HCT116 (cell line): ENCODE results near the gene DCTD. TPM values are rescaled to one million over a fixed set of nuclear protein-coding genes. Genes with fewer than 3 reads are reported as not detected.

ENCODE experiments used
- ATAC-seq: fragments of 200-7000 bp; cut with Tn5 transposase; 2 replicates; pipeline ENCODE4 v1.9.1; 2020; ENCODE audit warnings: mild to moderate bottlenecking, moderate library complexity
- BruUV-seq: library from RNA; stranded (reverse); fragments of 400-500 nt; replicated peaks from 2 replicates; lab custom pipeline; 2021; lab: Mats Ljungman, UMichigan
- CTCF ChIA-PET: fragments of 300-600 bp; sonication (Branson Sonifier 250); formaldehyde crosslinking; loops from one replicate; lab custom pipeline; 2021; ENCODE audit warnings: antibody characterized with exemption; lab: Charles Lee
- POLR2A ChIA-PET: fragments of 300-600, 350-600 bp; sonication (Branson Sonifier 250); formaldehyde crosslinking; loops from one replicate; lab custom pipeline; 2021; ENCODE audit warnings: antibody characterized with exemption; lab: Charles Lee
- RAD21 ChIA-PET, 2 experiments: fragments of 300-600 bp; sonication (Branson Sonifier 250); formaldehyde crosslinking; loops; one replicate each; lab custom pipeline; 2023; ENCODE audit warnings: low total read pairs in 2 of 2; ENCODE audit not compliant: uncharacterized antibody in 2 of 2, unreplicated experiment in 2 of 2, low non-redundant PET in 1 of 2; lab: Charles Lee
- DNase-seq: peaks from one replicate; pipeline ENCODE4 v3.0.0-alpha.2; 2010; ENCODE audit warnings: low read depth, low spot score
- H2AFZ ChIP-seq: fragments of 200-600 bp; shearing (Covaris generic), sonication (generic); 2 replicates; pipeline ENCODE4 v1.6.1; 2017; ENCODE audit warnings: low read depth, mixed run types, mixed read lengths, antibody characterized with exemption, low read length; ENCODE audit not compliant: poor library complexity, severe bottlenecking
- H3K27ac ChIP-seq: 2 replicates; pipeline ENCODE4 v1.5.1; 2012; ENCODE audit warnings: low read depth, low read length
- H3K27me3 ChIP-seq: fragments of 200-600 bp; sonication (generic); 2 replicates; pipeline ENCODE4 v1.6.1; 2016; ENCODE audit warnings: mixed run types, low read length, mixed read lengths; ENCODE audit not compliant: insufficient read depth
- H3K36me3 ChIP-seq, 2 experiments: fragments of 200-500 bp in 1 of 2; fragments of 200-600 bp in 1 of 2; sonication (Bioruptor generic) in 1 of 2; sonication (generic) in 1 of 2; 2 replicates each; pipeline versions ENCODE4 v1.5.1 to v1.6.1; 2014 to 2016; ENCODE audit warnings: low read length in 2 of 2, inconsistent platforms in 1 of 2, mixed read lengths in 1 of 2, mixed run types in 1 of 2; ENCODE audit not compliant: insufficient read depth in 2 of 2, control insufficient read depth in 1 of 2
- H3K4me1 ChIP-seq, 2 experiments: fragments of 200-600 bp in 1 of 2; sonication (generic) in 1 of 2; 2 replicates each; pipeline versions ENCODE4 v1.5.1 to v1.6.1; 2012 to 2017; ENCODE audit warnings: low read length in 2 of 2, inconsistent platforms in 1 of 2, mild to moderate bottlenecking in 1 of 2, mixed read lengths in 1 of 2, mixed run types in 1 of 2, moderate library complexity in 1 of 2; ENCODE audit not compliant: insufficient read depth in 2 of 2, control insufficient read depth in 1 of 2
- H3K4me2 ChIP-seq: fragments of 200-600 bp; sonication (generic); 2 replicates; pipeline ENCODE4 v1.6.1; 2017; ENCODE audit warnings: mixed run types, low read length, mixed read lengths
- H3K4me3 ChIP-seq, 2 experiments: fragments of 200-600 bp in 1 of 2; sonication (generic) in 1 of 2; replicated peaks in 1 of 2; 2 replicates each; pipeline ENCODE4 v1.5.1; 2011 to 2016; ENCODE audit warnings: low read length in 2 of 2, control low read depth in 1 of 2, low read depth in 1 of 2, mild to moderate bottlenecking in 1 of 2, mixed read lengths in 1 of 2, mixed run types in 1 of 2
- H3K79me2 ChIP-seq: fragments of 200-600 bp; sonication (generic); 2 replicates; pipeline ENCODE4 v1.6.1; 2017; ENCODE audit warnings: mild to moderate bottlenecking, mixed run types, low read length, moderate library complexity, mixed read lengths; ENCODE audit not compliant: insufficient read depth
- H3K9ac ChIP-seq: fragments of 200-600 bp; sonication (generic); 2 replicates; pipeline ENCODE4 v1.6.1; 2016; ENCODE audit warnings: low read length, mixed read lengths
- H3K9me2 ChIP-seq: fragments of 200-600 bp; sonication (generic), shearing (Covaris generic); 2 replicates; pipeline ENCODE4 v1.6.1; 2017; ENCODE audit warnings: mixed run types, mild to moderate bottlenecking, moderate library complexity; ENCODE audit not compliant: insufficient read depth
- H3K9me3 ChIP-seq, 2 experiments: fragments of 200-500 bp in 1 of 2; fragments of 200-600 bp in 1 of 2; sonication (Bioruptor generic) in 1 of 2; sonication (generic) in 1 of 2; 2 replicates each; pipeline ENCODE4 v1.6.1; 2014 to 2017; ENCODE audit warnings: low read length in 2 of 2, mixed read lengths in 2 of 2, inconsistent platforms in 1 of 2, low read depth in 1 of 2, mild to moderate bottlenecking in 1 of 2, mixed run types in 1 of 2, moderate library complexity in 1 of 2; ENCODE audit not compliant: control insufficient read depth in 1 of 2, insufficient read depth in 1 of 2
- H4K20me1 ChIP-seq: fragments of 200-600 bp; sonication (generic), shearing (Covaris generic); 2 replicates; pipeline ENCODE4 v1.6.1; 2017; ENCODE audit warnings: mixed run types, mild to moderate bottlenecking, moderate library complexity; ENCODE audit not compliant: insufficient read depth
- CEBPB ChIP-seq: IDR thresholded peaks from 2 replicates; pipeline ENCODE4 v1.6.1; 2012; ENCODE audit warnings: low read depth
- EGR1 ChIP-seq: IDR thresholded peaks from 2 replicates; pipeline ENCODE4 v1.6.1; 2012; ENCODE audit warnings: low read depth
- ELF1 ChIP-seq: IDR thresholded peaks from 2 replicates; pipeline ENCODE4 v1.6.1; 2012; ENCODE audit warnings: low read depth, borderline replicate concordance
- EZH2 ChIP-seq: fragments of 200-600 bp; sonication (generic); IDR thresholded peaks from 2 replicates; pipeline ENCODE4 v1.6.1; 2017; ENCODE audit warnings: antibody characterized with exemption, mixed run types
- FOSL1 ChIP-seq: IDR thresholded peaks from 2 replicates; pipeline ENCODE4 v1.6.1; 2012; ENCODE audit warnings: low read depth
- JUND ChIP-seq: IDR thresholded peaks from 2 replicates; pipeline ENCODE4 v1.6.1; 2012
- POLR2A ChIP-seq: IDR thresholded peaks from 2 replicates; pipeline ENCODE4 v1.7.0; 2011; ENCODE audit warnings: borderline replicate concordance; ENCODE audit not compliant: insufficient read depth, insufficient read length; ENCODE audit errors: extremely low read depth
- POLR2AphosphoS5 ChIP-seq: IDR thresholded peaks from 2 replicates; pipeline ENCODE4 v1.6.1; 2011; ENCODE audit warnings: mild to moderate bottlenecking, low read depth, low read length, moderate library complexity
- RAD21 ChIP-seq: IDR thresholded peaks from 2 replicates; pipeline ENCODE4 v1.6.1; 2012; ENCODE audit warnings: low read depth, mild to moderate bottlenecking
- SIN3A ChIP-seq: IDR thresholded peaks from 2 replicates; pipeline ENCODE4 v1.6.1; 2012; ENCODE audit warnings: low read depth
- YY1 ChIP-seq: IDR thresholded peaks from 2 replicates; pipeline ENCODE4 v1.6.1; 2011; ENCODE audit warnings: low read length, low read depth, moderate library complexity, mild to moderate bottlenecking; ENCODE audit not compliant: insufficient replicate concordance; ENCODE audit errors: extremely low read depth
- ZNF274 ChIP-seq: fragments of 200-500 bp; sonication (Bioruptor generic); IDR thresholded peaks from 2 replicates; pipeline ENCODE4 v1.6.1; 2014; ENCODE audit warnings: mild to moderate bottlenecking, low read depth, low read length, inconsistent platforms
- intact Hi-C: fragments of 100-400 bp; cut with micrococcal nuclease; formaldehyde crosslinking; loops from 2 replicates; pipeline ENCODE4 v1.10.0; 2022
- total RNA-seq: library from RNA; stranded (reverse); gene quantifications from one replicate; pipeline ENCODE4 v1.2.1, GENCODE V29; 2021; ENCODE audit not compliant: unreplicated experiment
- TF ChIP-seq, protein P1 (sequence below): IDR thresholded peaks from 2 replicates; pipeline ENCODE4 v1.6.1; 2011; ENCODE audit warnings: mild to moderate bottlenecking, low read length, moderate library complexity; ENCODE audit not compliant: insufficient replicate concordance; ENCODE audit errors: extremely low read depth
- TF ChIP-seq, protein P2 (sequence below), 3 experiments: fragments of 200-600 bp in 1 of 3; sonication (generic) in 1 of 3; IDR thresholded peaks in 2 of 3; conservative IDR thresholded peaks in 1 of 3; 2 replicates each; pipeline ENCODE4 v1.5.1; 2012 to 2017; ENCODE audit warnings: low read depth in 2 of 3, low read length in 2 of 3, antibody characterized with exemption in 1 of 3, borderline replicate concordance in 1 of 3, control low read depth in 1 of 3, mild to moderate bottlenecking in 1 of 3, mixed read lengths in 1 of 3, mixed run types in 1 of 3, moderate library complexity in 1 of 3; ENCODE audit not compliant: insufficient read depth in 1 of 3
- TF ChIP-seq, protein P3 (sequence below): IDR thresholded peaks from 2 replicates; pipeline ENCODE4 v1.6.1; 2012; ENCODE audit warnings: low read depth

Gene DCTD
- total RNA-seq, 1 experiment from 2014 or later: 96.3 TPM

DNA sequence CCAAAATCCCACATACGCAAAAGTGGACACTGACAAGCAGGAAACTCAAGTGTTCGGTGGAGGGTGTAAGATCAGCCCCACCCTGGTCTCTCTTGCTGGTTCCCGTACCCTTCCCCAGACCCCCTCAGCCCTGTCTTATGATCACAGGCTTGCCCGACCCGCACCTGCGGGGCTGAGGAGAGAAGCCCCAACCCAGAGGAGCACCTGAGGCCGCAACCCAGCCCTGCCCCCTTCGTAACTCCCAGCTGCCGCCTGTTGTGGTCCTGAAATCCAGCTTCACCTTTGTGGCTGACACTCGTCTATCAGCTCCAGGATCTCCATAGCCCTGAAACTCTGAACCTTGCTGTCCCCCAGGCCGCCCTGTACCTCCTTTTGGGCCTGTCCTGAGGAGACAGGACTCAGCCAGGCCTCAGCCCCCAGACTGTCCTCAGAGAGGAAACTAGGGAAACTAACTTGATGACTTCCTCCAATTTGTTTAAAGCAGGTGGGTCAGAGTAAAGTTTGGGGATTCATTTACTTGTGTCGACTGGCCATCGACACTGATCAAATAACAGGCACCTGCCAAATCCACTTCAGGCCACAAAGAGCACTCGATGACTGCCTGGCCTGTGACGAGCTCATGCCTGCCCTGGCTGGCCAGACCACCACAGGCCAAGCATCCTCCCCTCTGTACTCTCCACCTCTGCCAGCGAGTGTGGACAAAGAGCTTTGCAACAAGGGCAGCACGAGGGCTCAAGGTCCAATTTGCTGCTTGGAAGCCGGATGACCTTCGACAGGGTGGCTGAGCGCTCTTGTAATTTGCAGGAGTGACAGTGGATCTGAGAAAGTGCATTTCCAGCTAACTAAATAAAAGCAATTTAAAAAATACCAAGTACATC is 19.3 kb downstream of the DCTD start:
- Histone ChIP-seq H4K20me1 (0 out of 2 replicates have a peak, but pooled peaks cover 5% of the 10 kb centered on the region), H3K27me3 (no peaks in the 10 kb centered on the region), H3K36me3 (peaks cover 19 to 22% of the 10 kb centered on the region in 2 experiments; a peak in 3 of 4 replicates), H3K4me3 (no peak overlapping the region), H3K27ac (no peak overlapping the region), H3K4me2 (no peak overlapping the region), H3K9ac (no peak overlapping the region), H2AFZ (no peak overlapping the region), H3K9me2 (no peaks in the 10 kb centered on the region), H3K4me1 (no peaks in the 10 kb centered on the region), H3K9me3 (no peaks in the 10 kb centered on the region), H3K79me2 (peaks cover 36% of the 10 kb centered on the region)
- POLR2A ChIA-PET: no interaction called here
- TF ChIP-seq JUND (no peak), EZH2 (no peak), ZNF274 (no peak), ELF1 (no peak), YY1 (no peak), CEBPB (no peak), EGR1 (no peak), SIN3A (no peak), FOSL1 (no peak), POLR2A (no peak), RAD21 (no peak), POLR2AphosphoS5 (no peak)
- TF ChIP-seq, protein P1, sequence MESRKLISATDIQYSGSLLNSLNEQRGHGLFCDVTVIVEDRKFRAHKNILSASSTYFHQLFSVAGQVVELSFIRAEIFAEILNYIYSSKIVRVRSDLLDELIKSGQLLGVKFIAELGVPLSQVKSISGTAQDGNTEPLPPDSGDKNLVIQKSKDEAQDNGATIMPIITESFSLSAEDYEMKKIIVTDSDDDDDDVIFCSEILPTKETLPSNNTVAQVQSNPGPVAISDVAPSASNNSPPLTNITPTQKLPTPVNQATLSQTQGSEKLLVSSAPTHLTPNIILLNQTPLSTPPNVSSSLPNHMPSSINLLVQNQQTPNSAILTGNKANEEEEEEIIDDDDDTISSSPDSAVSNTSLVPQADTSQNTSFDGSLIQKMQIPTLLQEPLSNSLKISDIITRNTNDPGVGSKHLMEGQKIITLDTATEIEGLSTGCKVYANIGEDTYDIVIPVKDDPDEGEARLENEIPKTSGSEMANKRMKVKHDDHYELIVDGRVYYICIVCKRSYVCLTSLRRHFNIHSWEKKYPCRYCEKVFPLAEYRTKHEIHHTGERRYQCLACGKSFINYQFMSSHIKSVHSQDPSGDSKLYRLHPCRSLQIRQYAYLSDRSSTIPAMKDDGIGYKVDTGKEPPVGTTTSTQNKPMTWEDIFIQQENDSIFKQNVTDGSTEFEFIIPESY: no peak
- TF ChIP-seq, protein P2, sequence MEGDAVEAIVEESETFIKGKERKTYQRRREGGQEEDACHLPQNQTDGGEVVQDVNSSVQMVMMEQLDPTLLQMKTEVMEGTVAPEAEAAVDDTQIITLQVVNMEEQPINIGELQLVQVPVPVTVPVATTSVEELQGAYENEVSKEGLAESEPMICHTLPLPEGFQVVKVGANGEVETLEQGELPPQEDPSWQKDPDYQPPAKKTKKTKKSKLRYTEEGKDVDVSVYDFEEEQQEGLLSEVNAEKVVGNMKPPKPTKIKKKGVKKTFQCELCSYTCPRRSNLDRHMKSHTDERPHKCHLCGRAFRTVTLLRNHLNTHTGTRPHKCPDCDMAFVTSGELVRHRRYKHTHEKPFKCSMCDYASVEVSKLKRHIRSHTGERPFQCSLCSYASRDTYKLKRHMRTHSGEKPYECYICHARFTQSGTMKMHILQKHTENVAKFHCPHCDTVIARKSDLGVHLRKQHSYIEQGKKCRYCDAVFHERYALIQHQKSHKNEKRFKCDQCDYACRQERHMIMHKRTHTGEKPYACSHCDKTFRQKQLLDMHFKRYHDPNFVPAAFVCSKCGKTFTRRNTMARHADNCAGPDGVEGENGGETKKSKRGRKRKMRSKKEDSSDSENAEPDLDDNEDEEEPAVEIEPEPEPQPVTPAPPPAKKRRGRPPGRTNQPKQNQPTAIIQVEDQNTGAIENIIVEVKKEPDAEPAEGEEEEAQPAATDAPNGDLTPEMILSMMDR (IDR thresholded peaks at IDR 0.05 in 2 of 3, conservative IDR thresholded peaks at IDR 0.05 in 1 of 3; ENCODE audit: borderline replicate concordance in 1 of 3, insufficient read depth in 1 of 3, low read depth in 2 of 3, low read length in 2 of 3): no peak
- TF ChIP-seq, protein P3, sequence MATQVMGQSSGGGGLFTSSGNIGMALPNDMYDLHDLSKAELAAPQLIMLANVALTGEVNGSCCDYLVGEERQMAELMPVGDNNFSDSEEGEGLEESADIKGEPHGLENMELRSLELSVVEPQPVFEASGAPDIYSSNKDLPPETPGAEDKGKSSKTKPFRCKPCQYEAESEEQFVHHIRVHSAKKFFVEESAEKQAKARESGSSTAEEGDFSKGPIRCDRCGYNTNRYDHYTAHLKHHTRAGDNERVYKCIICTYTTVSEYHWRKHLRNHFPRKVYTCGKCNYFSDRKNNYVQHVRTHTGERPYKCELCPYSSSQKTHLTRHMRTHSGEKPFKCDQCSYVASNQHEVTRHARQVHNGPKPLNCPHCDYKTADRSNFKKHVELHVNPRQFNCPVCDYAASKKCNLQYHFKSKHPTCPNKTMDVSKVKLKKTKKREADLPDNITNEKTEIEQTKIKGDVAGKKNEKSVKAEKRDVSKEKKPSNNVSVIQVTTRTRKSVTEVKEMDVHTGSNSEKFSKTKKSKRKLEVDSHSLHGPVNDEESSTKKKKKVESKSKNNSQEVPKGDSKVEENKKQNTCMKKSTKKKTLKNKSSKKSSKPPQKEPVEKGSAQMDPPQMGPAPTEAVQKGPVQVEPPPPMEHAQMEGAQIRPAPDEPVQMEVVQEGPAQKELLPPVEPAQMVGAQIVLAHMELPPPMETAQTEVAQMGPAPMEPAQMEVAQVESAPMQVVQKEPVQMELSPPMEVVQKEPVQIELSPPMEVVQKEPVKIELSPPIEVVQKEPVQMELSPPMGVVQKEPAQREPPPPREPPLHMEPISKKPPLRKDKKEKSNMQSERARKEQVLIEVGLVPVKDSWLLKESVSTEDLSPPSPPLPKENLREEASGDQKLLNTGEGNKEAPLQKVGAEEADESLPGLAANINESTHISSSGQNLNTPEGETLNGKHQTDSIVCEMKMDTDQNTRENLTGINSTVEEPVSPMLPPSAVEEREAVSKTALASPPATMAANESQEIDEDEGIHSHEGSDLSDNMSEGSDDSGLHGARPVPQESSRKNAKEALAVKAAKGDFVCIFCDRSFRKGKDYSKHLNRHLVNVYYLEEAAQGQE: no peak
- DNase-seq (no peak), ATAC-seq (no peak)
- intact Hi-C loops: no loop called here
- RAD21 ChIA-PET: no interaction called here
- CTCF ChIA-PET: no interaction called here
- no TSS peak for BruUV-seq
